Activated naive CD4-positive, alpha-beta T cell treated with anti-CD3 and anti-CD28 coated beads, Interleukin-2, amount 10 ng/mL, durations not matched to agents 7 days and 5 days (primary cell): ENCODE data around the gene MPPE1.

Source experiments
- CTCF ChIA-PET: fragments of 350-600 bp; sonication (Branson Sonifier 250); formaldehyde crosslinking; loops from one replicate; lab custom pipeline; 2021; ENCODE audit warnings: antibody characterized with exemption; lab: Charles Lee
- DNase-seq: peaks from one replicate; pipeline ENCODE4 v3.0.0-alpha.2; 2020
- H3K27ac Mint-ChIP-seq: one replicate; pipeline ENCODE4 v1.8.0; 2021; ENCODE audit warnings: mild to moderate bottlenecking, moderate library complexity, mixed read lengths
- H3K27me3 Mint-ChIP-seq: one replicate; pipeline ENCODE4 v1.8.0; 2021; ENCODE audit warnings: mild to moderate bottlenecking, mixed read lengths
- H3K36me3 Mint-ChIP-seq: one replicate; pipeline ENCODE4 v1.8.0; 2021; ENCODE audit warnings: mixed read lengths
- H3K4me1 Mint-ChIP-seq: one replicate; pipeline ENCODE4 v1.8.0; 2021; ENCODE audit warnings: mixed read lengths
- H3K4me3 Mint-ChIP-seq: one replicate; pipeline ENCODE4 v1.8.0; 2021; ENCODE audit warnings: mild to moderate bottlenecking, moderate library complexity, mixed read lengths
- H3K9me3 Mint-ChIP-seq: one replicate; pipeline ENCODE4 v1.8.0; 2021; ENCODE audit warnings: mixed read lengths

Gene MPPE1

GRCh38 chr18:11885278-11885947 is 22.7 kb downstream of the MPPE1 start:
- H3K4me1 Mint-ChIP-seq, result no peaks in the 10 kb centered on the region

GRCh38 chr18:11884396-11885030 is 23.6 kb downstream of the MPPE1 start:
- no peaks in the 10 kb centered on the region for H3K4me1 Mint-ChIP-seq
- no peak overlapping the region for H3K4me3 Mint-ChIP-seq
- no peaks in the 10 kb centered on the region for H3K27me3 Mint-ChIP-seq
- CTCF ChIA-PET, result no interaction called here
- DNase-seq, result no peak
- peaks cover 20% of the 10 kb centered on the region for H3K36me3 Mint-ChIP-seq
- no peak overlapping the region for H3K27ac Mint-ChIP-seq
- H3K9me3 Mint-ChIP-seq, result no peaks in the 10 kb centered on the region

More at GRCh38 chr18:11885278-11885947, 22.7 kb downstream of the MPPE1 start:
- no peak for DNase-seq
- no peak overlapping the region for H3K27ac Mint-ChIP-seq
- H3K9me3 Mint-ChIP-seq, result no peaks in the 10 kb centered on the region
- CTCF ChIA-PET, result no interaction called here
- H3K4me3 Mint-ChIP-seq, result no peak overlapping the region
- no peaks in the 10 kb centered on the region for H3K27me3 Mint-ChIP-seq
- peaks cover 24% of the 10 kb centered on the region for H3K36me3 Mint-ChIP-seq

GRCh38 chr18:11883153-11883552 is 25.0 kb downstream of the MPPE1 start:
- no peaks in the 10 kb centered on the region for H3K9me3 Mint-ChIP-seq
- CTCF ChIA-PET, result no interaction called here
- no peaks in the 10 kb centered on the region for H3K27me3 Mint-ChIP-seq
- H3K4me1 Mint-ChIP-seq, result no peaks in the 10 kb centered on the region
- H3K36me3 Mint-ChIP-seq, result peaks cover 20% of the 10 kb centered on the region
- no peak overlapping the region for H3K4me3 Mint-ChIP-seq
- no peak overlapping the region for H3K27ac Mint-ChIP-seq
- no peak for DNase-seq

- Mint-ChIP-seq H3K9me3 (no peaks in the 10 kb centered on the region), H3K4me1 (no peaks in the 10 kb centered on the region), H3K27me3 (no peaks in the 10 kb centered on the region), H3K27ac (no peak overlapping the region), H3K36me3 (peaks cover 20% of the 10 kb centered on the region), H3K4me3 (no peak overlapping the region)
- CTCF ChIA-PET, result interaction anchor here (0.6 kb wide), 1 partner anchor 9 kb away, joined by 3 read pairs; no protein-coding TSS in a partner anchor
- no peak for DNase-seq
These were observed 25.5 kb downstream of the MPPE1 start for GRCh38 chr18:11882636-11883035.

- DNase-seq, result no peak
- Mint-ChIP-seq H3K4me1 (no peaks in the 10 kb centered on the region), H3K4me3 (no peak overlapping the region), H3K9me3 (no peaks in the 10 kb centered on the region), H3K36me3 (peaks cover 13% of the 10 kb centered on the region), H3K27ac (no peak overlapping the region), H3K27me3 (no peaks in the 10 kb centered on the region)
- CTCF ChIA-PET, result no interaction called here
These were observed 27.4 kb downstream of the MPPE1 start for GRCh38 chr18:11880586-11881304.

- H3K9me3 Mint-ChIP-seq, result peaks cover 2% of the 10 kb centered on the region
- peaks cover 2% of the 10 kb centered on the region for H3K36me3 Mint-ChIP-seq
- no peak overlapping the region for H3K4me3 Mint-ChIP-seq
- DNase-seq, result no peak
- CTCF ChIA-PET, result no interaction called here
- H3K27ac Mint-ChIP-seq, result peak overlapping the region; percentile 28
- no peaks in the 10 kb centered on the region for H3K27me3 Mint-ChIP-seq
- H3K4me1 Mint-ChIP-seq, result no peaks in the 10 kb centered on the region
These were observed 30.5 kb downstream of the MPPE1 start for GRCh38 chr18:11877497-11878135.

GRCh38 chr18:11874676-11875075 is 33.4 kb downstream of the MPPE1 start:
- Mint-ChIP-seq H3K27ac (no peak overlapping the region), H3K27me3 (no peaks in the 10 kb centered on the region), H3K36me3 (peaks cover 2% of the 10 kb centered on the region), H3K4me3 (no peak overlapping the region), H3K9me3 (peaks cover 2% of the 10 kb centered on the region), H3K4me1 (no peaks in the 10 kb centered on the region)
- CTCF ChIA-PET, result no interaction called here
- DNase-seq, result no peak

GRCh38 chr18:11873670-11874340 is 34.3 kb downstream of the MPPE1 start:
- H3K9me3 Mint-ChIP-seq, result peaks cover 2% of the 10 kb centered on the region
- CTCF ChIA-PET, result interaction anchor here (1.5 kb wide), 1 partner anchor 13 kb away, joined by 3 read pairs; no protein-coding TSS in a partner anchor

GRCh38 chr18:11872479-11873136 is 35.5 kb downstream of the MPPE1 start:
- Mint-ChIP-seq H3K4me1 (no peaks in the 10 kb centered on the region), H3K36me3 (peaks cover 2% of the 10 kb centered on the region), H3K4me3 (no peak overlapping the region), H3K9me3 (peaks cover 2% of the 10 kb centered on the region), H3K27ac (no peak overlapping the region), H3K27me3 (no peaks in the 10 kb centered on the region)
- DNase-seq, result no peak
- CTCF ChIA-PET, result interaction anchor here (1.0 to 1.5 kb wide), 2 partner anchors 14 to 217 kb away, joined by 3 read pairs; no protein-coding TSS in a partner anchor

More at GRCh38 chr18:11873670-11874340, 34.3 kb downstream of the MPPE1 start:
- H3K36me3 Mint-ChIP-seq, result peaks cover 2% of the 10 kb centered on the region
- H3K4me3 Mint-ChIP-seq, result no peak overlapping the region
- no peak for DNase-seq
- H3K27ac Mint-ChIP-seq, result no peak overlapping the region
- no peaks in the 10 kb centered on the region for H3K4me1 Mint-ChIP-seq
- no peaks in the 10 kb centered on the region for H3K27me3 Mint-ChIP-seq

- Mint-ChIP-seq H3K4me3 (no peak overlapping the region), H3K27ac (no peak overlapping the region), H3K4me1 (no peaks in the 10 kb centered on the region), H3K36me3 (peaks cover 2% of the 10 kb centered on the region), H3K27me3 (peaks cover under 1% of the 10 kb centered on the region), H3K9me3 (peaks cover 2% of the 10 kb centered on the region)
- no peak for DNase-seq
- CTCF ChIA-PET, result interaction anchor here (1.0 kb wide), 1 partner anchor 13 kb away, joined by 3 read pairs; no protein-coding TSS in a partner anchor
These were observed 36.6 kb downstream of the MPPE1 start for GRCh38 chr18:11871501-11871900.

GRCh38 chr18:11868230-11868629 is 39.9 kb downstream of the MPPE1 start:
- Mint-ChIP-seq H3K4me3 (no peak overlapping the region), H3K36me3 (no peaks in the 10 kb centered on the region), H3K27me3 (peaks cover 13% of the 10 kb centered on the region), H3K27ac (no peak overlapping the region), H3K9me3 (no peaks in the 10 kb centered on the region), H3K4me1 (no peaks in the 10 kb centered on the region)
- CTCF ChIA-PET, result interaction anchor here (1.4 kb wide), 1 partner anchor 135 kb away, joined by 3 read pairs; no protein-coding TSS in a partner anchor
- no peak for DNase-seq

- H3K4me3 Mint-ChIP-seq, result no peak overlapping the region
- H3K27ac Mint-ChIP-seq, result no peak overlapping the region
- no peaks in the 10 kb centered on the region for H3K36me3 Mint-ChIP-seq
- peaks cover 13% of the 10 kb centered on the region for H3K27me3 Mint-ChIP-seq
- CTCF ChIA-PET, result no interaction called here
- DNase-seq, result no peak
- H3K9me3 Mint-ChIP-seq, result no peaks in the 10 kb centered on the region
- H3K4me1 Mint-ChIP-seq, result no peaks in the 10 kb centered on the region
These were observed 41.4 kb downstream of the MPPE1 start for GRCh38 chr18:11866764-11867163.

- CTCF ChIA-PET, result no interaction called here
- DNase-seq, result no peak
- no peak overlapping the region for H3K27ac Mint-ChIP-seq
- no peak overlapping the region for H3K4me3 Mint-ChIP-seq
- no peaks in the 10 kb centered on the region for H3K4me1 Mint-ChIP-seq
- H3K9me3 Mint-ChIP-seq, result no peaks in the 10 kb centered on the region
- peaks cover 13% of the 10 kb centered on the region for H3K27me3 Mint-ChIP-seq
- H3K36me3 Mint-ChIP-seq, result no peaks in the 10 kb centered on the region
These were observed 41.8 kb downstream of the MPPE1 start for GRCh38 chr18:11866329-11866728.
